DOHH2 (cell line): ENCODE measurements around the gene XBP1.

Experiments
- H3F3A ChIP-seq: fragments of 200-600 bp; sonication (generic), shearing (Covaris generic); 2 replicates; pipeline ENCODE4 v1.6.0; 2016; ENCODE audit warnings: antibody characterized with exemption, mild to moderate bottlenecking; ENCODE audit not compliant: control insufficient read depth, insufficient read depth
- H3K27ac ChIP-seq: fragments of 200-600 bp; sonication (generic); 2 replicates; pipeline ENCODE4 v1.5.1; 2014; ENCODE audit warnings: low read depth, mild to moderate bottlenecking, low read length, moderate library complexity
- H3K27me3 ChIP-seq: fragments of 200-600 bp; sonication (generic); 2 replicates; pipeline ENCODE4 v1.6.1; 2014; ENCODE audit warnings: mild to moderate bottlenecking, low read length, mixed read lengths; ENCODE audit not compliant: control insufficient read depth
- H3K36me3 ChIP-seq: fragments of 200-600 bp; sonication (generic); 2 replicates; pipeline ENCODE4 v1.6.1; 2014; ENCODE audit warnings: mild to moderate bottlenecking, low read length, moderate library complexity, mixed read lengths; ENCODE audit not compliant: control insufficient read depth
- H3K4me1 ChIP-seq: fragments of 200-600 bp; sonication (generic); 2 replicates; pipeline ENCODE4 v1.6.1; 2014; ENCODE audit warnings: mild to moderate bottlenecking, low read length, mixed read lengths; ENCODE audit not compliant: control insufficient read depth
- H3K4me2 ChIP-seq: fragments of 200-600 bp; sonication (generic); 2 replicates; pipeline ENCODE4 v1.6.0; 2014; ENCODE audit warnings: mild to moderate bottlenecking, low read length, moderate library complexity
- H3K4me3 ChIP-seq: fragments of 200-600 bp; sonication (generic); 2 replicates; pipeline ENCODE4 v1.5.1; 2014; ENCODE audit warnings: mild to moderate bottlenecking, low read length, mixed read lengths
- H3K79me2 ChIP-seq: fragments of 200-600 bp; sonication (generic); 2 replicates; pipeline ENCODE4 v1.6.1; 2014; ENCODE audit warnings: mild to moderate bottlenecking, low read length, mixed read lengths; ENCODE audit not compliant: control insufficient read depth
- H3K9me2 ChIP-seq: fragments of 200-600 bp; sonication (generic); replicated peaks from 2 replicates; pipeline ENCODE4 v1.6.1; 2014; ENCODE audit warnings: mild to moderate bottlenecking, low read length, mixed read lengths; ENCODE audit not compliant: control insufficient read depth
- H3K9me3 ChIP-seq: fragments of 200-600 bp; sonication (generic); 2 replicates; pipeline ENCODE4 v1.6.1; 2014; ENCODE audit warnings: antibody characterized with exemption, low read length, mixed read lengths; ENCODE audit not compliant: control insufficient read depth, insufficient read depth
- H4K20me1 ChIP-seq: fragments of 200-600 bp; sonication (generic); 2 replicates; pipeline ENCODE4 v1.6.0; 2014; ENCODE audit warnings: low read depth, mild to moderate bottlenecking, antibody characterized with exemption, low read length, moderate library complexity; ENCODE audit not compliant: control insufficient read depth, insufficient read depth
- CTCF ChIP-seq: fragments of 200-600 bp; sonication (generic); IDR thresholded peaks from one replicate; pipeline ENCODE4 v1.5.1; 2014; ENCODE audit warnings: antibody characterized with exemption, mild to moderate bottlenecking, low read depth, low read length; ENCODE audit not compliant: poor library complexity, severe bottlenecking
- EZH2phosphoT487 ChIP-seq: fragments of 200-600 bp; sonication (generic); IDR thresholded peaks from 2 replicates; pipeline ENCODE4 v1.6.1; 2017; ENCODE audit warnings: borderline replicate concordance, mild to moderate bottlenecking, antibody characterized with exemption, low read length, moderate library complexity, mixed read lengths

XBP1 gene

GRCh38 chr22:28798810-28799605 is 1.4 kb downstream of the XBP1 start:
- H3K4me3 ChIP-seq: peak overlapping the region; percentile 99
- 0 out of 2 replicates have a peak, but pooled peaks cover 11% of the 10 kb centered on the region for H4K20me1 ChIP-seq
- H3K9me3 ChIP-seq: no peaks in the 10 kb centered on the region
- H3K4me1 ChIP-seq: peaks cover 70% of the 10 kb centered on the region
- peaks cover 29% of the 10 kb centered on the region for H3F3A ChIP-seq
- H3K4me2 ChIP-seq: peak overlapping the region; percentile 71
- peaks cover 56% of the 10 kb centered on the region for H3K36me3 ChIP-seq
- peaks cover 81% of the 10 kb centered on the region for H3K79me2 ChIP-seq
- H3K27me3 ChIP-seq: no peaks in the 10 kb centered on the region
- no peaks in the 10 kb centered on the region for H3K9me2 ChIP-seq
- H3K27ac ChIP-seq: peak overlapping the region; percentile 32
- TF ChIP-seq EZH2phosphoT487 (no peak), CTCF (no peak)

- Histone ChIP-seq H3K9me3 (no peaks in the 10 kb centered on the region), H3K79me2 (peaks cover 78% of the 10 kb centered on the region), H3K4me3 (no peak overlapping the region), H3K9me2 (no peaks in the 10 kb centered on the region), H4K20me1 (0 out of 2 replicates have a peak, but pooled peaks cover 11% of the 10 kb centered on the region), H3K36me3 (peaks cover 65% of the 10 kb centered on the region), H3K4me2 (peak overlapping the region; percentile 18), H3K27ac (no peak overlapping the region), H3K27me3 (no peaks in the 10 kb centered on the region), H3K4me1 (peaks cover 75% of the 10 kb centered on the region), H3F3A (peaks cover 36% of the 10 kb centered on the region)
- no peak for TF ChIP-seq EZH2phosphoT487
- TF ChIP-seq CTCF: no peak
Observed at GRCh38 chr22:28795932-28796856, 4.2 kb downstream of the XBP1 start.

GRCh38 chr22:28795071-28795693 is 5.2 kb downstream of the XBP1 start:
- no peaks in the 10 kb centered on the region for H3K9me3 ChIP-seq
- H3K9me2 ChIP-seq: no peaks in the 10 kb centered on the region
- peaks cover 42% of the 10 kb centered on the region for H3F3A ChIP-seq
- H3K27ac ChIP-seq: no peak overlapping the region
- H3K4me1 ChIP-seq: peaks cover 85% of the 10 kb centered on the region
- 0 out of 2 replicates have a peak, but pooled peaks cover 11% of the 10 kb centered on the region for H4K20me1 ChIP-seq
- H3K27me3 ChIP-seq: no peaks in the 10 kb centered on the region
- peaks cover 72% of the 10 kb centered on the region for H3K36me3 ChIP-seq
- TF ChIP-seq EZH2phosphoT487 (no peak), CTCF (no peak)
- H3K4me3 ChIP-seq: no peak overlapping the region
- H3K79me2 ChIP-seq: peaks cover 76% of the 10 kb centered on the region
- H3K4me2 ChIP-seq: peak overlapping the region; percentile 7; the same call in 1 of the 2 replicates
